Keratinocyte (primary cell): ENCODE measurements around the gene ASF1A. TPM values are rescaled to one million over a fixed set of nuclear protein-coding genes. Genes with fewer than 3 reads are reported as not detected.

Experiments
- DNase-seq: peaks from one replicate; pipeline ENCODE4 v3.0.0-alpha.2; 2011; ENCODE audit warnings: low read depth, missing footprints, low spot score
- FAIRE-seq: peaks from 2 replicates; lab custom pipeline; 2011; peaks lifted over from hg19 to GRCh38; lab: Jason Lieb, UNC
- H2AFZ ChIP-seq: 2 replicates; pipeline ENCODE4 v1.6.0; 2012; ENCODE audit warnings: low read length, control low read depth, inconsistent platforms; ENCODE audit not compliant: control insufficient read depth
- H3K27ac ChIP-seq: 2 replicates; pipeline ENCODE4 v1.5.1; 2011; ENCODE audit warnings: low read length; ENCODE audit not compliant: control insufficient read depth, insufficient read depth
- H3K27me3 ChIP-seq: 3 replicates; pipeline ENCODE4 v1.6.0; 2011; ENCODE audit warnings: low read length; ENCODE audit not compliant: control insufficient read depth, insufficient read depth; ENCODE audit errors: extremely low read depth
- H3K36me3 ChIP-seq, 2 experiments: 2 replicates in 1 of 2; 3 replicates in 1 of 2; pipeline ENCODE4 v1.5.1; 2011; ENCODE audit warnings: low read length in 2 of 2, mild to moderate bottlenecking in 1 of 2; ENCODE audit not compliant: control insufficient read depth in 2 of 2, insufficient read depth in 2 of 2; ENCODE audit errors: extremely low read depth in 1 of 2
- H3K4me1 ChIP-seq: 3 replicates; pipeline ENCODE4 v1.5.1; 2011; ENCODE audit warnings: low read length; ENCODE audit not compliant: control insufficient read depth, insufficient read depth; ENCODE audit errors: extremely low read depth
- H3K4me2 ChIP-seq: 3 replicates; pipeline ENCODE4 v1.6.0; 2011; ENCODE audit warnings: low read depth, low read length; ENCODE audit not compliant: control insufficient read depth, insufficient read depth; ENCODE audit errors: extremely low read depth
- H3K4me3 ChIP-seq, 3 experiments: fragments of 200-600 bp in 1 of 3; sonication (generic) in 1 of 3; 2 replicates in 2 of 3; 3 replicates in 1 of 3; pipeline ENCODE4 v1.5.1; 2011 to 2016; ENCODE audit warnings: low read length in 3 of 3, mild to moderate bottlenecking in 3 of 3, control low read depth in 2 of 3, inconsistent platforms in 1 of 3, low read depth in 1 of 3, mixed read lengths in 1 of 3, mixed run types in 1 of 3, moderate library complexity in 1 of 3; ENCODE audit not compliant: control insufficient read depth in 2 of 3, insufficient read depth in 2 of 3; ENCODE audit errors: extremely low read depth in 1 of 3
- H3K79me2 ChIP-seq: 2 replicates; pipeline ENCODE4 v1.6.0; 2012; ENCODE audit warnings: low read length; ENCODE audit not compliant: control insufficient read depth, insufficient read depth
- H3K9ac ChIP-seq: 3 replicates; pipeline ENCODE4 v1.6.0; 2011; ENCODE audit warnings: low read length; ENCODE audit not compliant: control insufficient read depth, insufficient read depth; ENCODE audit errors: extremely low read depth
- H3K9me1 ChIP-seq: 3 replicates; pipeline ENCODE4 v1.6.0; 2011; ENCODE audit warnings: low read length; ENCODE audit not compliant: control insufficient read depth, insufficient read depth; ENCODE audit errors: extremely low read depth
- H3K9me3 ChIP-seq: 2 replicates; pipeline ENCODE4 v1.5.1; 2012; ENCODE audit warnings: low read depth, low read length; ENCODE audit not compliant: control insufficient read depth
- H4K20me1 ChIP-seq: 3 replicates; pipeline ENCODE4 v1.6.0; 2011; ENCODE audit warnings: low read length; ENCODE audit not compliant: control insufficient read depth, insufficient read depth; ENCODE audit errors: extremely low read depth
- EZH2 ChIP-seq: IDR thresholded peaks from one replicate; pipeline ENCODE4 v1.6.1; 2012; ENCODE audit warnings: inconsistent platforms, mild to moderate bottlenecking, low read length, moderate library complexity
- dilution Hi-C: fragments of 300-500 bp; cut with MboI; formaldehyde crosslinking; loops from one replicate; pipeline ENCODE4 v1.7.0; 2020; ENCODE audit warnings: low sequenced_read_pairs; ENCODE audit not compliant: extremely low pct_ligation_motif_present
- polyA plus RNA-seq, 5 experiments: library from polyadenylated mRNA; depleted of rRNA in 3 of 5; stranded (reverse) in 3 of 5; stranded (forward) in 1 of 5; unstranded in 1 of 5; fragments of >200 nt; gene quantifications; 1 replicate in 1 of 5; 2 replicates in 3 of 5; 3 replicates in 1 of 5; pipeline versions ENCODE4 v1.2.1 to v1.2.3, GENCODE V29; 2011 to 2012; ENCODE audit warnings: missing spikeins in 2 of 5, low read depth in 1 of 5, low replicate concordance in 1 of 5
- TF ChIP-seq, protein P1 (sequence below), 3 experiments: IDR thresholded peaks in 1 of 3; conservative IDR thresholded peaks in 1 of 3; optimal IDR thresholded peaks in 1 of 3; 2 replicates in 2 of 3; 3 replicates in 1 of 3; pipeline versions ENCODE3 to v1.5.1; 2011; ENCODE audit warnings: low read length in 3 of 3, mild to moderate bottlenecking in 3 of 3, moderate library complexity in 2 of 3, control low read depth in 1 of 3, inconsistent platforms in 1 of 3; ENCODE audit not compliant: insufficient read depth in 2 of 3; ENCODE audit errors: extremely low read depth in 1 of 3

ASF1A gene
- polyA plus RNA-seq, 1 donor (not counting 4 experiments of a cell fraction or from before 2014, with no cell fraction given) = 19.9 TPM

- Histone ChIP-seq H2AFZ (no peak overlapping the region), H3K9me1 (no peaks in the 10 kb centered on the region), H3K79me2 (no peaks in the 10 kb centered on the region), H3K9me3 (no peaks in the 10 kb centered on the region), H3K4me3 (no peak overlapping the region), H3K9ac (no peak overlapping the region), H4K20me1 (peaks cover 3% of the 10 kb centered on the region), H3K4me2 (no peak overlapping the region), H3K27ac (no peak overlapping the region), H3K36me3 (peaks cover 0 to 4% of the 10 kb centered on the region in 2 experiments), H3K27me3 (no peaks in the 10 kb centered on the region), H3K4me1 (peaks cover 5% of the 10 kb centered on the region)
- DNase-seq (no peak), FAIRE-seq (no peak)
- dilution Hi-C loops = no loop called here
- TF ChIP-seq EZH2 = no peak
- TF ChIP-seq, protein P1, sequence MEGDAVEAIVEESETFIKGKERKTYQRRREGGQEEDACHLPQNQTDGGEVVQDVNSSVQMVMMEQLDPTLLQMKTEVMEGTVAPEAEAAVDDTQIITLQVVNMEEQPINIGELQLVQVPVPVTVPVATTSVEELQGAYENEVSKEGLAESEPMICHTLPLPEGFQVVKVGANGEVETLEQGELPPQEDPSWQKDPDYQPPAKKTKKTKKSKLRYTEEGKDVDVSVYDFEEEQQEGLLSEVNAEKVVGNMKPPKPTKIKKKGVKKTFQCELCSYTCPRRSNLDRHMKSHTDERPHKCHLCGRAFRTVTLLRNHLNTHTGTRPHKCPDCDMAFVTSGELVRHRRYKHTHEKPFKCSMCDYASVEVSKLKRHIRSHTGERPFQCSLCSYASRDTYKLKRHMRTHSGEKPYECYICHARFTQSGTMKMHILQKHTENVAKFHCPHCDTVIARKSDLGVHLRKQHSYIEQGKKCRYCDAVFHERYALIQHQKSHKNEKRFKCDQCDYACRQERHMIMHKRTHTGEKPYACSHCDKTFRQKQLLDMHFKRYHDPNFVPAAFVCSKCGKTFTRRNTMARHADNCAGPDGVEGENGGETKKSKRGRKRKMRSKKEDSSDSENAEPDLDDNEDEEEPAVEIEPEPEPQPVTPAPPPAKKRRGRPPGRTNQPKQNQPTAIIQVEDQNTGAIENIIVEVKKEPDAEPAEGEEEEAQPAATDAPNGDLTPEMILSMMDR (optimal IDR thresholded peaks at IDR 0.05 in 1 of 3, IDR thresholded peaks at IDR 0.05 in 1 of 3, conservative IDR thresholded peaks at IDR 0.05 in 1 of 3; ENCODE audit: extremely low read depth in 1 of 3, insufficient read depth in 2 of 3, low read length in 3 of 3) = no peak
These were observed 40.5 kb upstream of the ASF1A start for GRCh38 chr6:118853408-118853807.

GRCh38 chr6:118856301-118856700, 37.7 kb upstream of the ASF1A start:
- H3K79me2 ChIP-seq = no peaks in the 10 kb centered on the region
- no peak overlapping the region for H3K4me3 ChIP-seq
- peaks cover 0 to 4% of the 10 kb centered on the region in 2 experiments for H3K36me3 ChIP-seq
- H3K9me3 ChIP-seq = no peaks in the 10 kb centered on the region
- no peaks in the 10 kb centered on the region for H3K27me3 ChIP-seq
- FAIRE-seq (no peak), DNase-seq (no peak)
- no peak overlapping the region for H3K27ac ChIP-seq
- dilution Hi-C loops = no loop called here
- H3K9ac ChIP-seq = no peak overlapping the region
- no peaks in the 10 kb centered on the region for H3K9me1 ChIP-seq
- TF ChIP-seq EZH2 = no peak
- TF ChIP-seq, protein P1 (optimal IDR thresholded peaks at IDR 0.05 in 1 of 3, IDR thresholded peaks at IDR 0.05 in 1 of 3, conservative IDR thresholded peaks at IDR 0.05 in 1 of 3; ENCODE audit: extremely low read depth in 1 of 3, insufficient read depth in 2 of 3, low read length in 3 of 3) = no peak
- H3K4me1 ChIP-seq = peaks cover 5% of the 10 kb centered on the region
- H4K20me1 ChIP-seq = peaks cover 3% of the 10 kb centered on the region
- H3K4me2 ChIP-seq = no peak overlapping the region
- no peak overlapping the region for H2AFZ ChIP-seq
